ENCODE data around the gene LYRM9. TPM values are rescaled to one million over a fixed set of nuclear protein-coding genes. Genes with fewer than 3 reads are reported as not detected.

The LYRM9 gene
- total and polyA plus RNA-seq, 9 of the 15 experiments (the other 6 are each of a cell fraction or from before 2014, with no cell fraction given): 0.98 to 4.7 (median 1.8) TPM

DNA sequence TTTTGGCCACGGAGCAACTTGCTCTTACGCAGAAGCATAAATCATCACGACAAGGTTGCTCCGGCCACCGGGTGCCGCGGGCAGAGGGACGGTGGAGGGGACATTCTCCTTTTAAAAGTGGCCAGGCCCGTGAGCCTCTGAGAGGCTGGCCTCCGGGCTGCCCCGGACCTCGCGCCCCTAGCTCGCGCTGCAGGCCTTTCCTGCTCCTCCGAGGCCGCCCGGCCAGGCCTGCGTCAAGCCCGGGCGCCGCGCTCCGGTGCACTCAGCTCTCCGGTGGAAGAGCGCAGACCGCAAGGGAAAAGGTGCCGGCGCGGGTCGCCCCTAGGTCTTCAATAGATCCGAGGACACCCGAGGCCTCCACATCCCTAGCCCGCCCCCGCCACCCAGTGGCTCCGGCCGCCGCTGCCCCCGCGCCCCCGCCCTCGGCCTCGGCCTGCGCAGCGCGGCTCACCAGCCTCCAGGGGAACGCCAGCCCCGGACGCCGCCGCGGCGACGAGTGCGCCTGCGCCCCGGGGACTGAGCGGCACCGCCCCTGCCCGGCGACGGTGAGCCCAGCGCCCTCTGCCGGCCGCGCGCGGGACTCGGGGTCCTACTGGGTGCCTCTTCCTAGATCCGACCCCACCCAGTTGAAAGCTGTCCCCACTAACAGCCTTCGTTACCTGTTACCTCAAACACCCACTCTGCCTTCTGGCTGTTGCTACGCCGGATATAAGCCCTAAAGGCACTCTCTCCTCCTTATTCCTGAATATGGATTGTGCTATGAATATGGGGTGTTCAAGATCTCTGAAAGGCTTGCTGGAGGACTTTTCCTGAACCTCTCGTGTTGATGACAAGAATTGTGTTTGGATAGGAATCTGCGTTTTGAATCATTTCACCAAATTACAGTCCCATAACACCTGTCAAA is at the start of gene LYRM9 (continued):
- TF ChIP-seq ZEB2 (IDR thresholded peaks at IDR 0.05) (0 out of 2 replicates have a peak, but pooled peaks have one; percentile 4), COPS2 (conservative IDR thresholded peaks at IDR 0.05) (no peak), ZSCAN32 (CRISPR knock-in tag; IDR thresholded peaks at IDR 0.05) (no peak), GABPB2 (CRISPR knock-in tag; conservative IDR thresholded peaks at IDR 0.05) (no peak), RBM25 (IDR thresholded peaks at IDR 0.05; ENCODE audit: low read depth, low read length, severe bottlenecking) (peak; percentile 6), ZBTB8A (IDR thresholded peaks at IDR 0.05; ENCODE audit: partially characterized antibody) (no peak), ZNF121 (CRISPR knock-in tag; conservative IDR thresholded peaks at IDR 0.05) (no peak), BDP1 (IDR thresholded peaks at IDR 0.05; ENCODE audit: insufficient read depth, insufficient read length) (no peak), NR1H2 (CRISPR knock-in tag; IDR thresholded peaks at IDR 0.05) (no peak), FOXK1 (CRISPR knock-in tag; IDR thresholded peaks at IDR 0.05; ENCODE audit: borderline replicate concordance) (no peak), KLF16 (IDR thresholded peaks at IDR 0.05) (no peak; the same call in 1 of the 2 replicates), XRCC3 (IDR thresholded peaks at IDR 0.05) (no peak), ZC3H4 (CRISPR knock-in tag; IDR thresholded peaks at IDR 0.05; ENCODE audit: borderline replicate concordance) (no peak), RB1 (IDR thresholded peaks at IDR 0.05; ENCODE audit: low read depth) (peak; percentile 86), ZNF75A (CRISPR knock-in tag; IDR thresholded peaks at IDR 0.05) (no peak), IFI16 (CRISPR knock-in tag; IDR thresholded peaks at IDR 0.05) (no peak), TBP (optimal IDR thresholded peaks at IDR 0.05; ENCODE audit: low read depth, low read length) (peak; percentile 67)
- TF ChIP-seq, protein P1, sequence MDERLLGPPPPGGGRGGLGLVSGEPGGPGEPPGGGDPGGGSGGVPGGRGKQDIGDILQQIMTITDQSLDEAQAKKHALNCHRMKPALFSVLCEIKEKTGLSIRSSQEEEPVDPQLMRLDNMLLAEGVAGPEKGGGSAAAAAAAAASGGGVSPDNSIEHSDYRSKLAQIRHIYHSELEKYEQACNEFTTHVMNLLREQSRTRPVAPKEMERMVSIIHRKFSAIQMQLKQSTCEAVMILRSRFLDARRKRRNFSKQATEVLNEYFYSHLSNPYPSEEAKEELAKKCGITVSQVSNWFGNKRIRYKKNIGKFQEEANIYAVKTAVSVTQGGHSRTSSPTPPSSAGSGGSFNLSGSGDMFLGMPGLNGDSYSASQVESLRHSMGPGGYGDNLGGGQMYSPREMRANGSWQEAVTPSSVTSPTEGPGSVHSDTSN (CRISPR knock-in tag; IDR thresholded peaks at IDR 0.05; ENCODE audit: low read depth): no peak
- TF ChIP-seq, protein P1 (tag; conservative IDR thresholded peaks at IDR 0.05; ENCODE audit: low read depth): peak; percentile 85
- TF ChIP-seq, protein P2, sequence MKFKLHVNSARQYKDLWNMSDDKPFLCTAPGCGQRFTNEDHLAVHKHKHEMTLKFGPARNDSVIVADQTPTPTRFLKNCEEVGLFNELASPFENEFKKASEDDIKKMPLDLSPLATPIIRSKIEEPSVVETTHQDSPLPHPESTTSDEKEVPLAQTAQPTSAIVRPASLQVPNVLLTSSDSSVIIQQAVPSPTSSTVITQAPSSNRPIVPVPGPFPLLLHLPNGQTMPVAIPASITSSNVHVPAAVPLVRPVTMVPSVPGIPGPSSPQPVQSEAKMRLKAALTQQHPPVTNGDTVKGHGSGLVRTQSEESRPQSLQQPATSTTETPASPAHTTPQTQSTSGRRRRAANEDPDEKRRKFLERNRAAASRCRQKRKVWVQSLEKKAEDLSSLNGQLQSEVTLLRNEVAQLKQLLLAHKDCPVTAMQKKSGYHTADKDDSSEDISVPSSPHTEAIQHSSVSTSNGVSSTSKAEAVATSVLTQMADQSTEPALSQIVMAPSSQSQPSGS (CRISPR knock-in tag; IDR thresholded peaks at IDR 0.05): no peak
- TF ChIP-seq, protein P3, sequence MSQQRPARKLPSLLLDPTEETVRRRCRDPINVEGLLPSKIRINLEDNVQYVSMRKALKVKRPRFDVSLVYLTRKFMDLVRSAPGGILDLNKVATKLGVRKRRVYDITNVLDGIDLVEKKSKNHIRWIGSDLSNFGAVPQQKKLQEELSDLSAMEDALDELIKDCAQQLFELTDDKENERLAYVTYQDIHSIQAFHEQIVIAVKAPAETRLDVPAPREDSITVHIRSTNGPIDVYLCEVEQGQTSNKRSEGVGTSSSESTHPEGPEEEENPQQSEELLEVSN (IDR thresholded peaks at IDR 0.05; ENCODE audit: borderline replicate concordance in 1 of 2, extremely low read depth in 1 of 2, insufficient read depth in 1 of 2, insufficient read length in 1 of 2, low read depth in 1 of 2, low read length in 1 of 2, poor library complexity in 1 of 2, severe bottlenecking in 1 of 2): peak in 1 of 2 experiments; percentile 24

All from K562 (cell line).